OCI-LY7 (cell line): ENCODE results near the gene FAM149B1. TPM values are rescaled to one million over a fixed set of nuclear protein-coding genes. Genes with fewer than 3 reads are reported as not detected.

Source experiments
- BruUV-seq: library from RNA; stranded (reverse); fragments of 400-500 nt; replicated peaks from 2 replicates; lab custom pipeline; 2021; lab: Mats Ljungman, UMichigan
- CTCF ChIA-PET: fragments of 300-600 bp; sonication (Branson Sonifier 250); formaldehyde crosslinking; loops from one replicate; lab custom pipeline; 2022; ENCODE audit warnings: antibody characterized with exemption; ENCODE audit not compliant: unreplicated experiment; lab: Charles Lee
- POLR2A ChIA-PET: fragments of 300-600 bp; sonication (Branson Sonifier 250); formaldehyde crosslinking; loops from one replicate; lab custom pipeline; 2022; ENCODE audit warnings: antibody characterized with exemption; lab: Charles Lee
- DNase-seq: peaks from one replicate; pipeline ENCODE4 v3.0.0-alpha.2; 2015; ENCODE audit warnings: low spot score
- H2AFZ ChIP-seq: fragments of 200-600 bp; sonication (generic), shearing (Covaris generic); 2 replicates; pipeline ENCODE4 v1.6.1; 2014; ENCODE audit warnings: mild to moderate bottlenecking, antibody characterized with exemption, low read length, moderate library complexity
- H3K27ac ChIP-seq: fragments of 200-600 bp; sonication (generic); 2 replicates; pipeline ENCODE4 v1.5.1; 2014; ENCODE audit warnings: mixed run types, low read depth, mild to moderate bottlenecking, moderate library complexity, low read length, inconsistent platforms; ENCODE audit not compliant: poor library complexity, severe bottlenecking
- H3K36me3 ChIP-seq: fragments of 200-600 bp; sonication (generic); 2 replicates; pipeline ENCODE4 v1.6.1; 2014; ENCODE audit warnings: mild to moderate bottlenecking, antibody characterized with exemption, low read length, moderate library complexity, mixed read lengths; ENCODE audit not compliant: insufficient read depth
- H3K4me1 ChIP-seq: fragments of 200-600 bp; sonication (generic); 2 replicates; pipeline ENCODE4 v1.5.1; 2014; ENCODE audit warnings: mild to moderate bottlenecking, low read length; ENCODE audit not compliant: insufficient read depth, poor library complexity, severe bottlenecking
- H3K4me2 ChIP-seq: fragments of 200-600 bp; sonication (generic); 2 replicates; pipeline ENCODE4 v1.6.1; 2014; ENCODE audit warnings: mild to moderate bottlenecking, low read length
- H3K4me3 ChIP-seq: fragments of 200-600 bp; sonication (generic); 2 replicates; pipeline ENCODE4 v1.5.1; 2014; ENCODE audit warnings: mild to moderate bottlenecking, low read depth, low read length; ENCODE audit not compliant: poor library complexity, severe bottlenecking
- H3K79me2 ChIP-seq: fragments of 200-600 bp; sonication (generic); 2 replicates; pipeline ENCODE4 v1.6.1; 2016; ENCODE audit warnings: low read depth, mild to moderate bottlenecking, low read length, moderate library complexity, mixed read lengths; ENCODE audit not compliant: insufficient read depth
- H3K9me2 ChIP-seq: fragments of 200-600 bp; sonication (generic); 2 replicates; pipeline ENCODE4 v1.6.1; 2016; ENCODE audit warnings: mild to moderate bottlenecking, low read length, mixed read lengths; ENCODE audit not compliant: insufficient read depth
- H3K9me3 ChIP-seq: fragments of 200-600 bp; sonication (generic); 2 replicates; pipeline ENCODE4 v1.6.1; 2014; ENCODE audit warnings: mild to moderate bottlenecking, mixed run types, low read length, mixed read lengths
- H4K20me1 ChIP-seq: fragments of 200-600 bp; sonication (generic); 2 replicates; pipeline ENCODE4 v1.6.1; 2014; ENCODE audit warnings: mild to moderate bottlenecking, antibody characterized with exemption, low read length, moderate library complexity, mixed read lengths; ENCODE audit not compliant: insufficient read depth
- CTCF ChIP-seq: fragments of 200-600 bp; sonication (generic); conservative IDR thresholded peaks from 2 replicates; pipeline ENCODE4 v1.5.1; 2014; ENCODE audit warnings: mild to moderate bottlenecking, antibody characterized with exemption, low read length, moderate library complexity, mixed read lengths
- EZH2phosphoT487 ChIP-seq: fragments of 200-600 bp; sonication (generic); IDR thresholded peaks from 2 replicates; pipeline ENCODE4 v1.6.1; 2018; ENCODE audit warnings: low read depth, borderline replicate concordance, mild to moderate bottlenecking, mixed run types, antibody characterized with exemption, low read length, moderate library complexity, mixed read lengths
- intact Hi-C: fragments of 100-400 bp; cut with micrococcal nuclease; formaldehyde crosslinking; loops from one replicate; pipeline ENCODE4 v1.10.0; 2022; ENCODE audit not compliant: unreplicated experiment
- total RNA-seq, 2 experiments: library from RNA; depleted of rRNA in 1 of 2; stranded (reverse); fragments of >200 nt in 1 of 2; shearing (Covaris generic) in 1 of 2; gene quantifications; 2 replicates each; pipeline ENCODE4 v1.2.3, GENCODE V29; 2014 to 2022

Gene FAM149B1
- total RNA-seq, 2 experiments from 2014 or later, result 14.7 to 18.5 TPM

GRCh38 chr10:73246646-73247508, 79.0 kb downstream of the FAM149B1 start, which contains the start of gene DNAJC9:
TSS of gene DNAJC9 (minus strand) at chr10:73247255. CDS start at chr10:73247189, 66 bp downstream.
- Histone ChIP-seq H3K27ac (peak within 1 kb of the TSS; percentile 91), H4K20me1 (peaks cover 29% of the 10 kb centered on the region; the same call in 1 of the 2 replicates), H3K36me3 (peaks cover 87% of the 10 kb centered on the region), H3K9me2 (no peaks in the 10 kb centered on the region), H3K4me3 (peak within 1 kb of the TSS; percentile 94), H3K79me2 (peaks cover 90% of the 10 kb centered on the region), H2AFZ (peak within 1 kb of the TSS; percentile 28; the same call in 1 of the 2 replicates), H3K9me3 (no peaks in the 10 kb centered on the region), H3K4me2 (peak within 1 kb of the TSS; percentile 98), H3K4me1 (peaks cover 58% of the 10 kb centered on the region)
- POLR2A ChIA-PET, result interaction anchor here (0.6 to 2.1 kb wide), 11 partner anchors 11 to 494 kb away, joined by 3 to 10 read pairs (median 3); partner anchors contain the start of genes P4HA1 and PPP3CB
- no peak for TF ChIP-seq CTCF
- TF ChIP-seq EZH2phosphoT487, result no peak
- intact Hi-C loops, result loop anchor here (1.0 to 5.0 kb wide), 4 partner anchors 80 to 484 kb away; partner anchors contain the start of genes ECD, FAM149B1 and P4HA1
- DNase-seq, result peak; percentile 98
- CTCF ChIA-PET, result no interaction called here
- BruUV-seq, result no TSS peak

- POLR2A ChIA-PET, result interaction anchor here (0.7 to 2.1 kb wide), 8 partner anchors 12 to 377 kb away, joined by 3 to 10 read pairs (median 4); partner anchors contain the start of gene P4HA1
- Histone ChIP-seq H3K36me3 (peaks cover 83% of the 10 kb centered on the region), H2AFZ (peak overlapping the region; percentile 28; the same call in 1 of the 2 replicates), H3K9me2 (no peaks in the 10 kb centered on the region), H3K27ac (peak overlapping the region; percentile 91), H3K4me1 (peaks cover 58% of the 10 kb centered on the region), H3K79me2 (peaks cover 87% of the 10 kb centered on the region), H3K9me3 (no peaks in the 10 kb centered on the region), H4K20me1 (peaks cover 29% of the 10 kb centered on the region; the same call in 1 of the 2 replicates), H3K4me2 (peak overlapping the region; percentile 98), H3K4me3 (peak overlapping the region; percentile 94)
- BruUV-seq, result TSS peak; percentile 95
- peak; percentile 34 for DNase-seq
- CTCF ChIA-PET, result no interaction called here
- no peak for TF ChIP-seq EZH2phosphoT487
- TF ChIP-seq CTCF, result 0 out of 2 replicates have a peak, but pooled peaks have one; percentile 22
- intact Hi-C loops, result loop anchor here (1.0 to 5.0 kb wide), 4 partner anchors 80 to 483 kb away; partner anchors contain the start of genes ECD, FAM149B1 and P4HA1
These were observed 79.8 kb downstream of the FAM149B1 start for GRCh38 chr10:73247509-73248258.
